GM19463 (cell line): ENCODE results near the gene RIMS3.

ENCODE experiments used
- ATAC-seq: cut with Tn5 transposase; IDR thresholded peaks from one replicate; pipeline ENCODE4 v1.9.1; 2021; ENCODE audit warnings: mild to moderate bottlenecking, moderate library complexity; ENCODE audit not compliant: unreplicated experiment

Gene RIMS3

DNA sequence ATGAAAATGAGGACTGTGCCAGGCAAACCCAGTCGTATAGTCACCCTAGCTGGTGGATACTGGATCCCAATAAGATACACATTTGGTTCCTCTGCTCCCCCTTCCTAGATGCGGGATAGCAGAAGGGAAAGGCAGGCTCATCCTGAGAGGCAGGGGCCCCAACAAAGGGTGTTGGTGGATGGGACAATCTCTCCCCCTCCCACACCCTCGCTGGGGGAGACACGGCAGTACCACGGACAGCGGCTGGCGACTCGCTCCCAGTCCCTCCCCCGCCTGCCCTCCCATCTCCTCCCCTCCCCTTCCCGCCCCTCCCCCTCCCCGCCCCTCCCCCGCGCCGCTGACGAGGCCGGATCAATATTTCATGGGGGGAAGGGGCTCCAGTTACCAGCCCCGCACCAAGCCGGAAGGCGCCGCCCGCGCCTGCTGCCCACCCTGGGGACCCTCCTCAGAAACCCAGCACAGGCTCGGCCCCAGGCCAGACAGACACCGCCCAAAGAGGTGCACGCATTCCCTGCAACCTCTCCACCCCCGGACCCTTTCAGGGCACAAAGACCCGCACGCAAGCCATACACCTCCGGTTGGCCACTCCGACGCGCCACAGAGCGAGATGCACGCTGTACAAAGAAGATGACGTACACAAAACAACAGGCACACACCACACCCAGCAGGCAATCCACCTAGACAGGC lies 11.5 kb downstream of the RIMS3 start:
- no peak for ATAC-seq

DNA sequence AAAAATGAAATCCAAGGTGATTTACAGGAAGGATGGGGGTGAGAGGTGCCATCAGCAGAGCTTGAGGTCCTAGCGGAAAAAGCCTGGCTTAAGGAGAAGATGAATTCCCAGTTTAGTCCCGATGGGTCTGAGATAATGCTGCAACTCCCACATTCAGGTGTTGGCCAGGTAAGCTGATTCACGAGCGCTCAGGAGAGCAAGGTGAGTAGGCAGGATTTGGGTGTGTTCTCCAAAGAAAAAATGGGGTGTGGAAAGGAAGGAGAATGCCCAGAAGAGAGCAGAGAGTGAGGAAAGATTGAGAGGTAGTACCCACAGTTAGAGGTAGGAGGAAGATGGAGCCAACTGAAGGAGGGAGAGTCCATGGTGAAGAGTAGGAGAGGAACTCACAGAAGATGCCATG lies 12.5 kb downstream of the RIMS3 start:
- ATAC-seq, result no peak

DNA sequence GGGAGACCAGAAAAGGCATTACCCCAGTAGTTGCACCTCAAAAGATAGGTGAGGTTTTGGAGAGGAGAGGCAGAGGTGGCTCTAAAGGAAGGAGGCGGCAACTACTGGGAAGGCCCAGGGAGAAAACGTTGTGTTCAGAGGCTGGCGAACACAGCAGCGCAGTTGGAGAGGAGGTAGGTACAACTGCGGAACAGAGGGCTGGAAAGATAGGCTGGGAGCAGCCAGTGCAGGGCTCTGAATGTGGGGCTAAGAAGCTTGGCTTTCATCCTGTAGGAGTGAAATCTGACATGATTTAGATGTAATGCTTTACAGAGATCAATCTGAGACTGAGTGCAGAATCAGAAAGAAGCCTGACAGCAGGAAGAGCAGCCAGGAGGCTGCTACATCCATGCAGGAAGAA lies 13.0 kb downstream of the RIMS3 start:
- ATAC-seq, result no peak

DNA sequence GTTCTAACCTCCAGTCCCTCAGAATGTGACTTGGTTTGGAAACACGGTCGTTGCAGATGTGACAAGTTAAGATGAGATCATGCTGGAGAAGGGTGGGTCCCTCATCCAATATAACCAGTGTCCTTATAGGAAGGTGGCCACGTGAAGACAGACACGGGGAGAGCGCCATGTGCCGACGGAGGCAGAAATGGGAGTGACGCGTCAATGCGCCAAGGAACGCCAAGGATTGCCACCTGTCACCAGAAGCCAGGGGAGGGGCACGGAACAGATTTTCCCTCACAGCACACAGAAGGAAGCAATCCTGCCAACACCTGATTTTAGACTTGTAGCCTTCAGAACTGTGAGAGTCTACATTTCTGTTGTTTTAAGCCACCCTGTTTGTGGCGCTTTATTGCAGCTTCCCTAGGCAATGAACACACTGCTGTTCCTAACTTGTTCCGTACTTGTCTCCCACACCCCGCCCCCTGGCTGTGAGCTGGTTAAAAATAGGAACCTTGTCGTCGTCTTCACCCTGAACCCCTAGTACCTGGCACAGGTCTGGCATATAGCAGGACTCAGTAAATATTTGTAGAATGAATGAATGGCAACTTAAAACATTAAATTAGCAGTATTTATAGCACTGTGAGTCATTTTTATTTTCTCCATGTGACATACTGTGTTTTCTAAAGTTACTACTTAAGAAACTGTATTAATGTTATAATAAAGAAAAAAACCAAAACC lies 14.2 kb downstream of the RIMS3 start:
- ATAC-seq, result no peak

DNA sequence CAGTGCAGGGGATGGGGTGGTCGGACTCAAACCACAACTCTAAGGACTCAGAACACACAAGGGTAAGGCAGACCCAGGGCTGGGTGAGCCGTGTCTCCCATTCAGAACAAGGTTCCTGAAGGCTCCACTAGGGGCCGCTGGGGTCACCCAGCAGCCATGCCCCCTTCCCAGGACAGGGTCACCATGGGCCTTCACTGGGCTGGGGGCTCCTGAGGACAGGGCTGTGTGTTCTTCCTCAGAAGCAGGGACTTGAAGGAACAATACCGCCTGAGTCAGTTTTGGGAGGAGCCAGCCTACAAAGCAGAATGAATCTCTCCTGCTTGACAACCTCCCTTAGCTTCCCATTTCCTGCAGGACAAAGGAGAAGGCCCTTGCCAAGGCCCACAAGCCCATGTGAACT lies 15.4 kb downstream of the RIMS3 start:
- ATAC-seq, result no peak

DNA sequence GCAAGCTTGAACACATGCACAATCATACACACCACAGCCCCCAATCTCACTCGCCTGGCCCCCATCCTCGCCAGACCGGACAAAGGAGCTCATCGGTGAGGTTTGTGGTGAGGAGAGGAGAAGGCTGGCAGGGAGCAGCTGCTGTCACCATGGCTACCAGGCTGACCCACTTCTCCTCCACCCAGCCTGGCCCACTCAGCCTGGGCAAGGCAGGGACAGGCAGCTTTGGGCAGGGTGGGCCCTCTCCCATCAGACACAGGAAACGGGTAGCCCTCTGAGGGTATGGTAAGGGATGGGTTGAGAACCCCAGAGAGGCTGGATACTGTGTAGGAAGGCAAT lies 15.9 kb downstream of the RIMS3 start:
- ATAC-seq, result no peak

DNA sequence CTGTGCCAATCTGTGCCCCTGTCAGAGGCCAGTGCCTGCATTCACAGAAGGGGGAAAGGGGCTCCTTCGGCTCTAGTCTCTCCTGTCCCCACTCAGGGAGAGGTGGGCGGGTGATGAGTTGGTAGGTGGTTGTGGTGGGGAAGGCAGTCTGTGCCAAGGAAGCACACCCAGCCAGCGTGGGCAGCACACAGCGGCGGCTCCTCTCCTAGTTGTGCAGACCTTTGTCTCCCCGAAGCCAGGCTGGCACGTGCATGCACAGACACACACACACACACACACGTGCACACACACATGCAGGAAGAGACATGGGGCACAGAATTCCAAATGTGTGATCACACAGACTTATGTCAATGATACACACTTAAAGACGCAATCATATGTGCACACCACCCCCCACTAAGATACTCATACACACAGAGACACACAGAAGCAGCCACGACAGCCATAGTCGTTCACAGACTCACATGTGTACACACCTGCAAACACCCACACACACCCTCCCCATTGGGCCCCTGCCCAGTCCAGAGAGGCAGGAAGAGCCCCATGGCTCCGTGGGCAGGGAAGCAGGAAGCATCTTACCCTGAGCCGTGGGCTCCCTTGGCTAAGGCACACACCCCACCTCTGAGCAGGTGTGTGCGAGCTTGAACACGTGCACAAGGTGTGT lies 16.4 kb downstream of the RIMS3 start:
- no peak for ATAC-seq

DNA sequence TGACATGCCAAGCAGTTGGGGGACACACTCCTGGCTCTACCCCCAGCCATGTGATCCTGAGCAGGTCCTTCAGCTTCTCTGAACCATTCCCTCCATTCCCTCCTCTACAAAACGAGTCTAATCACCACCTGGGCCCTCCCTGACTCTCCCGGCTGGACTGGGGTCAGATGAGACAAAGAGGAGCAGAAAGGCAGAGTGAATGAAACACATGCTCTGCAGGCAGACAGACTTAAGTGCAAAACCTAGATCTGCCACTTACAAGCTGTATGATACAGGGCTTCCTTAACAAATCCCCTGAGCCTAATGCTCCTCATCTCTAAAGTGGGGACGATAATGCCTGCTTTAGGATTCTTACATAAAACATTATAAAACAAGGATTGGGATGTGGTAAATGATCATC lies 17.3 kb downstream of the RIMS3 start:
- no peak for ATAC-seq

DNA sequence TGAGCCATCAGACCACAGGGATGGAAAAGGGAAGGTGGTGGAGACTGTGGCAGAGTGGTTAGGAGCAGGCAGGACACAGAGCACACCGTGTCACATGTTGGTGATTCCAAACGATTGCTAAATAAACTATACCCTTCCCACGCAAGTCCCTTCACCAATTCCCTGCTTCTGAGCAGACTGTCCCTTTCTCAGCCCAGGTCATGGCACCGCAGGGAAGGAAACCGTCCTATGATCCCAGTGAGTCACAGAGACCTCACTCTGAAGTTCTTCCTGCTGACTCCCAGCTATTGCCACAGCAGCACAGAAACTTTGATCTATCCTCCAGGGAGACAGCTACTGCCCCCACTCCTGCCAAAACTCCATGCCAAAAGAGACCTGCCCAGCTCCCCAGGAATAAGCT lies 19.2 kb downstream of the RIMS3 start:
- ATAC-seq, result no peak

DNA sequence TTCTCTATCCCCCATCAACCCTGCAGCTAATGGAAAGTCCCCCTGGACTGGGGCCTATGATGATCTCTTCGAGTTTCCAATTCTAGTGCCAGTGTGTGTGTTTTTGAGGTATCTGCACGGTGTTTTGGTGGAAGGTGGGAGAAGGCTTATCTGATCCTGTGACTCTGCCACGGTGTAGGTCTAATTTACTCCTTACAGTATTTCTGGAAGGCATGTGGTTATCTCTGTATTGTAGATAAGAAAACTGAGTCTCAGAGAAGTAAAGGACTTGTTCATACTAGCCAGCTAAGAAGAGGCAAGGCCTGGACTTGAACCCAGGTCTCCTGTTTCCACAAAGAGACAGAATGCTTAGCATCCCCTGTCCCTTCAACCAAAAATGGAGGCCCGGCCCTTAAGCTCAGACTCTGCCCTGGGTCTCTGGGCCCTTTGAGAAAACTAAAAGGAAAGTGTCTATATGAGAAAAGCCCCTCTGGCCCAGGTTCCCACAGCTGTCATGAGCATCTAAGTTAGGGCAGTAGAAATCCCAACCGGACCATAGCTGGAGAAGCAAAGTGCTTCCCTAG lies 20.3 kb downstream of the RIMS3 start:
- ATAC-seq, result no peak

DNA sequence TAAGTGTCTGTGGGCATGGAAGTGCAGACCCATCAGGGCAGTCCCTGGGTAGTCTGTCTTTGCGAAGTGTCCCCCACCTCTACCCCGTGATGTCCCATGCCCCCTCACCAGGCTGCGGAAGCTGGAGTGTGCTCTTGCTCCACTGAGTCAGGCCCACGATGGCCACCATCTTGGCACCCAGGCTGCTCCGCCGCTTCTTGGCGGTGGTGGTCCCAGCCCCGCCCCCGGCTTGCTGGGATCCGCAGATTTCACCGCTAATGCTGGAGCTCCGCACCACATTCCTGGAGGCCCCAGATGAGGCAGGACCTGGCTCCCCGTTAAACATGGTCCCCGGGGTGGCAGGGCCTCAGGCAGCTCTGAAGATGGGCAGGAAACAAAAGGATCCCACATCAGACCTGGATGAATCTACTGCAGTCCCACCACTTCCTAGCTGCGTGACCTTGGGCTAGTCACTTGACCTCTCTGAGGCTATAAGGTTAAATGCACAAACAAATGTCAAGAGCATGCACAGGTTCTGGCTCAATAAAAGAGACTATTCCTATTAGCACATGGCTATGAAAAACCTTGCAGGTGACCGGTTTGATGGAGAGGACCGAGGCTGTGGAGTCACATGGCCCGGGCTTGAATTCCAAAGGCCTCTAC lies 23.8 kb downstream of the RIMS3 start:
- no peak for ATAC-seq

DNA sequence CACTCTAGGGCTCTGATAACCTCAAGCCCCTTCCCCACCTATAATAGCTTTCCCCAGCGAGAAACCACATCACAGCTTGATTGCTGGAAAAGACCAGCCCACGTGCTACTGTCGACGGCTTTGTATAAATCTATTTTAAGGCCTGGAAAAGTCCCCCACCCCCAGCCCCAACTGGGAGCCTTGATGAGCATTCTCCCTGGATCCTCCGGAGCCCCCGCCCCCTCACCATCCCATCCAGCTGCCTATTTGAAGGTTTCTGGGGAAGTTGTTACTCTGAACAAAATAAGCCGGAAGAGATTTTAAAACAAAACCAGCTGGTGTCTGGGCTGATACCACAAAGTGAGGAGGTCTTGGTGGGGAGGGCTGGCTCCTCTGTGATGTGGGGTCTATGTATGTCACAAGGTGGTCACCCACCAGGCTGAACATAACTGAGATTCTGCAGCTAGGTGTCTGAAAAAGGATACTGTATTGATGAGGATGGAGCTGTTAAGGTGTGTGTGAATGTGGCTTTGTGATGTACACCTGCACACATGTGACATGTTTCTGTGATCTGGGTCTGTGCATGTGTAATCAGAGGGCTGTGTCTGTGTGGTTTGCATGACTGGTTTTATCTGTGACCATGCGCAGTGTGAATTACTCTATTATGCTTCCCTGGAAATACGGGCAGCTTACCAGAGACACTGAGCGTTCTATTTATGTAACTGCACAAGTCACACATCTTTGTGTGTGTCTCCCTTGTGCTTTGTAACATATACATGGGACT lies 25.0 kb downstream of the RIMS3 start:
- no peak for ATAC-seq

DNA sequence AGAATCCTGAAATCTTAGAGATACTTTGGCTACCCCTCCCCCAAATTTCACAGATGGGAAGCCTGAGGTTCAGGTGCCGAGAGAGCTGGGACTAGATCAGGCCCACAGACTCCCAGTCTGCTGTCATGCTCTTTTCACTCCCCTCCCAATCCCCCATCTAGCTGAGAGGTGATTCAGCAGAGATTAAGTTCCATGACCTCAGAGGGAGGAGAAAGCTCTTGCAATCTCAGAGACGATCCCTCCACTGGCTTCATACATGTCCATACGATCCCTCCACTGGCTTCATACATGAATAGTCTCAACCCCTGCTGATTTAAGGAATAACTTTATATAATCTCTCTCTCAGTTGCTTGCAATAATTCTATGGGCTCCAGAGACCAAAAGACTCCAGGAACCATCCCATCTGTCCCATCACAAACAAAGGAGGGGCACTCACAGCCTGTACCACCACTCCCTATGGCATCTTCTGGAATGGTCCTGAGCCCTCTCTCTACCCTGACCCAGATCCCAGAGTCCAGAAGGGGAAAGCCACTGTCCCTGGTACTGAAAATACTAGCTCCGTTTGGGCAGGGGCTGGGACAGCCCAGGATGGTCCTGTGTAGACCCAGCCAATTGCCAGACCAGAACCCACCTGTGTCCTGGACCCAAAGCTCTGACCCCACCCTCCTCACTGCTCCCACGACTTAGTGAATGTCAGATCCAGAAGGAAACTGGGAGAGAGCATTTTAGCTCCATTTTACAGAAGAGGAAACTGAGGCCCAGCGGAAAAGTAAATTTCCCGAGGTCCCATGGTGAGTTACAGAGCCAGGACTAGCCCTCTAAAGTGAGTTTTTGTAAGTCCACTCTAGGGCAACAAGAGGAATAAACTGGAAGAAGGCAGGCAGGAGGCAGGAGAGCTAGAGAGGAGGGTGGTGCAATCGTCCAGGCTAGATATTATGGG lies 27.1 kb downstream of the RIMS3 start:
- no peak for ATAC-seq

DNA sequence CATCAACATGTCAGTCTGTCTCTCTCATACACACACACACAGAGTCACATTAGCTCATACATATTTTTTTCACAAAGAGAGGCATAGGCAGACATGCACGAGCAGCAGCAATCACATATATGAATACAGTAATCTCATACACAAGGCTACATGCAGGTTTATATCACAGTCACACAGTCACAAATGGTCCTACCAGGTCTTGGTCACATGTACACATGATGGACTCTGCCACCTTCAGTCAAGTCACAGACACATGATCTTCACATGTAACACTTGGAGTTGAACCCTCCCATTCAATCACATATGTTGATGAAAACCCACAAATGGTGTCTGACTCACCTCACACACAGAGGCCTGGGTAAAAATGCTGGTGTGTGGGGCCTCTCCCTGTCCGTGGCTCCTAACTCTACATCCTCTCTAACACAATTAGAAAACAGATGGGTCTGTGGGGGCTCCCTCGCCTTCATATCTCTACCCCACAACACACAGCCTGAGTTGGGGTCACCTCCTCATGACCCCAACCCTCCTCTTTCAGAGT lies 27.9 kb downstream of the RIMS3 start:
- no peak for ATAC-seq

DNA sequence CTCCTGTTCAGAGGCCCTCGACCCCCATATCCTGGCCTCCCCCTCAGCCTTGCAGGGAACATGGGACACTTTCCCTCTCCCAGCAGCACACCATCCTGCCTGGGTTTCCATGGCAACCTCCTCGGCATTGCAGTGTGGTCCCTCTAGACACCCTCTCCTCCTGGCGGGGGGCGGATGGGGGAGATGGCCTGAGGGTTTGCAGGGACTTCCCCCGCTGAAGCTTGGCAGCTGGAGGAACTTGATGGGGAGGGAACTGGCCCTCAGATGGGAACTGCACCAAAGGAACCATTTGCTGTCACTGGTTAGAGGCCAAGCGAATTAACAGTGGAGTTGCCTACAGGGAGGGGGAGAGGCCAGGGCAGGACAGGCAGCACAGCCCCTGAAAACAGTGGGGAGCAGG lies 28.7 kb downstream of the RIMS3 start:
- ATAC-seq, result no peak

DNA sequence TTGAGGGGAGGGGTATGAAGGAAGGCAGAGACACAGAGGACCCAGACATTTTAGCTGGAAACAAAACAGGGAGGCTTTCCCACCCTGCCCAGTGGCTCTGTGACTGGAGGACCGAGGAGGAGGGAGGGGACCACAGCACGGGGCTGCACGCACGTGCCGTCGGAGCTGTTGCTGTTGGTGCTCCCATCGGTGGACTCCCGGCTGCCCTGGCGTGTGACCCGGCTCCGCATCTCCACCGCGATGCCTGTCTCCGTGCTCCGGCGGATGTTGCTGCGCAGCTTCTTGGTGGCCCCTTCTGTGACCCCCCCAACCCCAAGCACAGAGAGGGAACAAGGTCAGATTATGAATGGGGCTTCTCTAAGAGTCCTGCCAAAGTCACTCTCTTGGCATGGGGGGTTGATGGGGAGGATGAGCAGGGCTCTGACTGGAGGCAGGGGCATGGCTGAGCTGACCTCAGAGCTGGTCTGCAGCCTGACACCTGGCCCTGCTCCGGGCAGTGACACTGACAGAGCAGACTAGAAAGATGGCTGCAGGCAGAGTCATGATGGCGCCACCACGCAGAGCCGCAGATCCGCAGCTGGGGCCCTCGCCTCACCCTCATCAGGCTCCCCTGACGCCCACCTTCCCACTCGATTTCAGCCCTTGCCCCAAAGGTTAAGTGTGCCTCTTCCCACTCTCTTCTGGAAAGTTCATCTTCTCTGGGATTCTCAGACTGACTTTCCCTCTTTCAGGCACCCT lies 29.6 kb downstream of the RIMS3 start:
- no peak for ATAC-seq

DNA sequence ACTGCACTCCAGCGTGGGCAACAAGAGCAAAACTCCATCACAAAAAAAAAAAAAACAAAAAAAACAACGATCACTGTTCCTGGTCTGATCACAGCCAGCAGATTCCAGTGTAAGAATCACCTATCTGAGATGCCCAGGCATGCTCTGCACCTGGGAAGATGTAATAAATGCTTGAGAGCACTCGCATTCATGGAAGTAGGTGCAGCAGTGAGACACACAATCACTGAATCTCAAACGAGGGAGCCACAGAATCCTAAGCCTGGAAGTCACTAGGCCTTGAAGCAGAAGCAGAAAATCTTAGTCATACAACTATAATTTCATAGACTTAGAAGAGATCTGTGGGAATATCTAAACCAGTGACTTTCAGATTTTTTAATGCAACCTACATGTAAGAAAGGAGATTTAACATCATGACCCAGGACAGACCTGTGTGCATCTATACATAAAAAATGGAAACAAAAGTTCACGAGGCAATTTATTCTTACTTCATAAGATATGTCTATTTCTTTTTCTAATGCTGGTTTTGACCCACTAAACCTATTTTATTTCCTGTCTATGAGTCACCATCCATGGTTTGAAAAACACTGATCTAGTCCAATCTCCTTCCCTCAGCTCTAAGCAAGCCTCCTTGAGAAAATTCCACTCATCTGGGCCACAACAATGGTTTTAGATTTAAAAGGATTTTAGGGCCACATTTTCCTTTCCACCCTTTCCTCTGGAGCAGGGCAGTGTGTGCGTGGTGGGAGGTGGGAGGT lies 30.4 kb downstream of the RIMS3 start:
- no peak for ATAC-seq

DNA sequence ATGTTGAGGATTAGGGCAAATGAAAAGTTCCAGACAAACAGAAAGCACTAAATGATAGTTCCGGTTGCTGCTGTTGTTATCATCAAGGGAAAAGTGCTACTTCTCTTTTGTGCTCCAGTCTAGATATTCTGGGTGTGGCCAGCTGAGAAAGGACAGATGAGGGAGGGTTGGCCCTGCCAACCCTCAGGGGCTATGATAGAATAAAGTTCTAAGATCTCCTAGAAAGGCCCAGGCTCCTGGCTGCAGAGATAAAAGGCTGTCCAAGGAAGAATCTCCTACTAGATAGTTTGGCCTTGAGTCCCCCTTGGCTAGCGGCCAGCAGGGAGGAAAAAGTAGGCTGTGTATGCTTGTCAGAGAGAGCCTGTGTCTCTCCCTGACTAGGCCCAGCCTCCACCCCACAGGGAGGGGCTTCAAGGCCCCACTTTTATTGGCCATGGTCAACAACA lies 31.5 kb downstream of the RIMS3 start:
- no peak for ATAC-seq
